Caki2 (cell line): ENCODE results near the gene PNPLA7. TPM values are rescaled to one million over a fixed set of nuclear protein-coding genes. Genes with fewer than 3 reads are reported as not detected.
A peak's percentile ranks its signal among the peaks of the same experiment; 100 is the strongest.
"Not testable (repeated sequence)": the region's sequence is repeated elsewhere in the genome, so short reads cannot be mapped to it uniquely, and the experiment has no call there.

Experiments used
- DNase-seq: peaks from one replicate; pipeline ENCODE4 v3.0.0-alpha.2; 2015; ENCODE audit warnings: low read depth
- in situ Hi-C: cut with HindIII; loops from 2 replicates; pipeline ENCODE4 v1.10.0; 2016; ENCODE audit warnings: low sequenced_read_pairs, low pct_unique_long_range_greater_than_20kb, mixed read lengths
- total RNA-seq: library from RNA; depleted of rRNA; stranded (reverse); fragments of >200 nt; shearing (Covaris generic); gene quantifications from 2 replicates; pipeline ENCODE4 v1.2.3, GENCODE V29; 2014; ENCODE audit warnings: low replicate concordance

Gene PNPLA7
- total RNA-seq, 1 experiment from 2014 or later = 0.98 TPM

- DNase-seq = no peak
- in situ Hi-C loops = no loop called here
Measured at GRCh38 chr9:137459601-137460362, 90.4 kb downstream of the PNPLA7 start.

GRCh38 chr9:137459152-137459600, 91.0 kb downstream of the PNPLA7 start, which contains the start of gene NSMF:
Gene NSMF, minus strand, starts transcription at chr9:137459334. Its CDS starts 232 bp downstream, at chr9:137459102.
- in situ Hi-C loops = no loop called here

GRCh38 chr9:137458194-137459151, 91.7 kb downstream of the PNPLA7 start:
- in situ Hi-C loops = no loop called here
- DNase-seq = no peak

More at GRCh38 chr9:137459152-137459600, 91.0 kb downstream of the PNPLA7 start, which contains the start of gene NSMF:
- DNase-seq = peak; percentile 76

- in situ Hi-C loops = no loop called here
- DNase-seq = no peak
Measured at GRCh38 chr9:137457406-137458193, 92.6 kb downstream of the PNPLA7 start.

- DNase-seq = no peak
- in situ Hi-C loops = no loop called here
Measured at GRCh38 chr9:137456864-137457405, 93.3 kb downstream of the PNPLA7 start.

GRCh38 chr9:137456061-137456863, 93.9 kb downstream of the PNPLA7 start:
- in situ Hi-C loops = no loop called here
- no peak for DNase-seq

- DNase-seq = no peak
- in situ Hi-C loops = no loop called here
Measured at GRCh38 chr9:137455359-137455991, 94.7 kb downstream of the PNPLA7 start.

- no peak for DNase-seq
- in situ Hi-C loops = no loop called here
Measured at GRCh38 chr9:137454597-137455358, 95.4 kb downstream of the PNPLA7 start.

- DNase-seq = no peak
- in situ Hi-C loops = no loop called here
Measured at GRCh38 chr9:137454145-137454596, 96.0 kb downstream of the PNPLA7 start.

- DNase-seq = no peak
- in situ Hi-C loops = no loop called here
Measured at GRCh38 chr9:137453643-137454081, 96.5 kb downstream of the PNPLA7 start.

- in situ Hi-C loops = no loop called here
- DNase-seq = no peak
Measured at GRCh38 chr9:137452761-137453642, 97.2 kb downstream of the PNPLA7 start.

GRCh38 chr9:137452006-137452760, 98.0 kb downstream of the PNPLA7 start:
- in situ Hi-C loops = no loop called here
- DNase-seq = no peak

- in situ Hi-C loops = not testable (repeated sequence)
Measured at GRCh38 chr9:137451264-137452005, 98.8 kb downstream of the PNPLA7 start.

More at GRCh38 chr9:137451264-137452005, 98.8 kb downstream of the PNPLA7 start:
- DNase-seq = not testable (repeated sequence)
